H1 (cell line): ENCODE measurements around the gene AMMECR1L. TPM values are rescaled to one million over a fixed set of nuclear protein-coding genes. Genes with fewer than 3 reads are reported as not detected.

ENCODE experiments used
- CTCF ChIA-PET: fragments of 300-600 bp; sonication (Branson Sonifier 250); formaldehyde crosslinking; loops from one replicate; lab custom pipeline; 2021; ENCODE audit not compliant: partially characterized antibody; lab: Charles Lee
- POLR2A ChIA-PET: fragments of 300-600 bp; sonication (Branson Sonifier 250); formaldehyde crosslinking; loops from one replicate; lab custom pipeline; 2021; ENCODE audit warnings: inconsistent platforms; ENCODE audit not compliant: partially characterized antibody; lab: Charles Lee
- DNase-seq, 2 experiments: peaks; one replicate each; pipeline versions ENCODE4 v3.0.0 to v3.0.0-alpha.2; 2010 to 2022; ENCODE audit warnings: low spot score in 2 of 2, low read depth in 1 of 2, mixed read lengths in 1 of 2
- FAIRE-seq: peaks from 2 replicates; lab custom pipeline; 2011; peaks lifted over from hg19 to GRCh38; lab: Jason Lieb, UNC
- H2AFZ ChIP-seq: 2 replicates; pipeline ENCODE4 v1.8.1; 2012; ENCODE audit warnings: low read length, inconsistent platforms
- H2AK5ac ChIP-seq: 2 replicates; pipeline ENCODE4 v1.6.1; 2013; ENCODE audit warnings: low read depth, low read length
- H2BK120ac ChIP-seq: replicated peaks from 2 replicates; pipeline ENCODE3; 2013; ENCODE audit warnings: low read depth, low read length, inconsistent platforms
- H2BK12ac ChIP-seq: 2 replicates; pipeline ENCODE4 v1.6.1; 2013; ENCODE audit warnings: low read depth, low read length
- H2BK15ac ChIP-seq: 2 replicates; pipeline ENCODE4 v1.6.1; 2013; ENCODE audit warnings: low read length
- H2BK20ac ChIP-seq: 2 replicates; pipeline ENCODE4 v1.6.1; 2013; ENCODE audit warnings: low read length
- H2BK5ac ChIP-seq: 2 replicates; pipeline ENCODE4 v1.6.1; 2013; ENCODE audit warnings: low read depth, low read length
- H3K14ac ChIP-seq: 2 replicates; pipeline ENCODE4 v1.6.1; 2013; ENCODE audit warnings: inconsistent platforms; ENCODE audit not compliant: insufficient read length
- H3K18ac ChIP-seq: 2 replicates; pipeline ENCODE4 v1.6.1; 2013; ENCODE audit warnings: low read length; ENCODE audit errors: extremely low read depth
- H3K23ac ChIP-seq: 2 replicates; pipeline ENCODE4 v1.6.1; 2013; ENCODE audit warnings: inconsistent platforms; ENCODE audit not compliant: insufficient read length
- H3K23me2 ChIP-seq: 2 replicates; pipeline ENCODE4 v1.6.1; 2013; ENCODE audit warnings: low read depth, low read length
- H3K27ac ChIP-seq: 2 replicates; pipeline ENCODE4 v1.6.1; 2011; ENCODE audit warnings: low read depth, low read length, inconsistent platforms
- H3K27me3 ChIP-seq, 4 experiments: replicated peaks in 1 of 4; 1 replicate in 1 of 4; 2 replicates in 3 of 4; pipeline versions ENCODE4 v1.6.1 to v1.8.1; 2011 to 2013; ENCODE audit warnings: low read length in 3 of 4, mild to moderate bottlenecking in 3 of 4, inconsistent platforms in 2 of 4, mixed read lengths in 2 of 4, moderate library complexity in 1 of 4; ENCODE audit not compliant: control insufficient read depth in 3 of 4, insufficient read depth in 3 of 4; ENCODE audit errors: extremely low read depth in 1 of 4
- H3K36me3 ChIP-seq, 4 experiments: 2 replicates each; pipeline versions ENCODE4 v1.6.1 to v1.8.1; 2011 to 2013; ENCODE audit warnings: mild to moderate bottlenecking in 4 of 4, low read length in 3 of 4, moderate library complexity in 2 of 4, control low read depth in 1 of 4, inconsistent platforms in 1 of 4; ENCODE audit not compliant: insufficient read depth in 4 of 4, control insufficient read depth in 2 of 4
- H3K4ac ChIP-seq: replicated peaks from 2 replicates; pipeline ENCODE3; 2013; ENCODE audit warnings: low read length, low read depth, mixed read lengths, inconsistent platforms; ENCODE audit not compliant: insufficient read length
- H3K4me1 ChIP-seq, 4 experiments: replicated peaks in 1 of 4; 1 replicate in 1 of 4; 2 replicates in 3 of 4; pipeline versions ENCODE4 v1.6.1 to v1.8.1; 2011 to 2013; ENCODE audit warnings: low read length in 3 of 4, inconsistent platforms in 2 of 4, mixed read lengths in 1 of 4; ENCODE audit not compliant: insufficient read depth in 4 of 4, control insufficient read depth in 3 of 4
- H3K4me2 ChIP-seq, 2 experiments: 2 replicates each; pipeline versions ENCODE4 v1.6.1 to v1.8.1; 2011 to 2013; ENCODE audit warnings: low read depth in 2 of 2, low read length in 2 of 2, control low read depth in 1 of 2, inconsistent platforms in 1 of 2, mild to moderate bottlenecking in 1 of 2; ENCODE audit not compliant: insufficient read depth in 1 of 2
- H3K4me3 ChIP-seq, 4 experiments: fragments of 200-600, 300-600 bp in 1 of 4; sonication (generic), shearing (Covaris generic), sonication (Bioruptor Twin) in 1 of 4; 2 replicates each; pipeline versions ENCODE4 v1.5.1 to v1.8.1; 2011 to 2016; ENCODE audit warnings: low read length in 4 of 4, low read depth in 3 of 4, control low read depth in 2 of 4, inconsistent platforms in 2 of 4, mild to moderate bottlenecking in 2 of 4, mixed read lengths in 1 of 4, moderate library complexity in 1 of 4; ENCODE audit not compliant: insufficient read depth in 2 of 4; ENCODE audit errors: extremely low read depth in 1 of 4
- H3K56ac ChIP-seq: replicated peaks from 2 replicates; pipeline ENCODE3; 2013; ENCODE audit warnings: low read depth, mild to moderate bottlenecking, mixed read lengths, low read length, inconsistent platforms; ENCODE audit not compliant: insufficient read length
- H3K79me1 ChIP-seq: 2 replicates; pipeline ENCODE4 v1.6.1; 2013; ENCODE audit warnings: low read depth, low read length, control low read depth
- H3K79me2 ChIP-seq, 2 experiments: 2 replicates each; pipeline versions ENCODE4 v1.6.1 to v1.8.1; 2012 to 2013; ENCODE audit warnings: low read length in 2 of 2, mild to moderate bottlenecking in 2 of 2, inconsistent platforms in 1 of 2; ENCODE audit not compliant: insufficient read depth in 2 of 2, control insufficient read depth in 1 of 2
- H3K9ac ChIP-seq, 4 experiments: replicated peaks in 1 of 4; 1 replicate in 1 of 4; 2 replicates in 3 of 4; pipeline versions ENCODE4 v1.6.1 to v1.8.1; 2011 to 2013; ENCODE audit warnings: low read depth in 3 of 4, low read length in 3 of 4, control low read depth in 2 of 4, mild to moderate bottlenecking in 2 of 4, moderate library complexity in 2 of 4, inconsistent platforms in 1 of 4; ENCODE audit errors: extremely low read depth in 1 of 4
- H3K9me3 ChIP-seq, 2 experiments: 2 replicates each; pipeline versions ENCODE4 v1.6.1 to v1.8.1; 2012 to 2013; ENCODE audit warnings: mild to moderate bottlenecking in 2 of 2, moderate library complexity in 2 of 2, control low read depth in 1 of 2, inconsistent platforms in 1 of 2, low read depth in 1 of 2, low read length in 1 of 2, mixed read lengths in 1 of 2; ENCODE audit not compliant: insufficient read depth in 2 of 2
- H4K20me1 ChIP-seq, 2 experiments: replicated peaks in 1 of 2; 2 replicates each; pipeline versions ENCODE3 to v1.8.1; 2011 to 2013; ENCODE audit warnings: inconsistent platforms in 2 of 2, low read length in 2 of 2, mild to moderate bottlenecking in 1 of 2; ENCODE audit not compliant: insufficient read depth in 2 of 2, control insufficient read depth in 1 of 2
- H4K5ac ChIP-seq: 2 replicates; pipeline ENCODE4 v1.6.1; 2013; ENCODE audit warnings: low read length, low read depth, mixed read lengths, inconsistent platforms; ENCODE audit not compliant: insufficient read length
- H4K8ac ChIP-seq: 2 replicates; pipeline ENCODE4 v1.8.0; 2013; ENCODE audit warnings: mild to moderate bottlenecking, moderate library complexity, low read length, inconsistent platforms; ENCODE audit not compliant: insufficient read depth; ENCODE audit errors: extremely low read depth
- H4K91ac ChIP-seq: replicated peaks from 2 replicates; pipeline ENCODE3; 2013; ENCODE audit warnings: low read length, mixed read lengths, inconsistent platforms; ENCODE audit not compliant: insufficient read length
- ASH2L ChIP-seq: fragments of 200-600, 300-600 bp; sonication (generic); IDR thresholded peaks from one replicate; pipeline ENCODE4 v1.7.1; 2017; ENCODE audit warnings: low read length
- WGBS, 2 experiments: shearing (Covaris generic) in 1 of 2; methylation state at CpG; one replicate each; pipeline versions ENCODE4 v1.1.6 to v1.1.7; 2013 to 2015; ENCODE audit warnings: low lambda C conversion rate in 2 of 2, mixed read lengths in 2 of 2, inconsistent platforms in 1 of 2, low coverage in 1 of 2, missing lambda C conversion rate in 1 of 2; ENCODE audit not compliant: insufficient replicate concordance in 2 of 2, insufficient coverage in 1 of 2, insufficient read length in 1 of 2; ENCODE audit errors: extremely low coverage in 1 of 2, missing lambda C conversion rate in 1 of 2; 5-methylcytosine and 5-hydroxymethylcytosine counted together
- polyA plus RNA-seq, 7 experiments: library from polyadenylated mRNA; depleted of rRNA in 3 of 7; stranded (reverse) in 5 of 7; unstranded in 2 of 7; fragments of >200 nt in 5 of 7; fragments of 200-250 nt in 2 of 7; gene quantifications; 1 replicate in 5 of 7; 2 replicates in 1 of 7; 4 replicates in 1 of 7; pipeline versions ENCODE4 v1.2.1 to v1.2.3, GENCODE V29; 2011 to 2013; ENCODE audit warnings: missing spikeins in 2 of 7, mixed read lengths in 2 of 7
- total RNA-seq: library from RNA; stranded (reverse); fragmentation: NEBNext Ultra II Directional; extraction: Animal tissue kit (Norgen Biotek cat#: 25700); gene quantifications from 2 replicates; pipeline ENCODE4 v1.2.1, GENCODE V29; 2021

The AMMECR1L gene
- total and polyA plus RNA-seq, 2 of the 8 experiments (the other 6 are each of a cell fraction or from before 2014, with no cell fraction given): 10.1 to 18.8 TPM

GRCh38 chr2:127887776-127888130, 2.0 kb upstream of the AMMECR1L start:
- Histone ChIP-seq H2BK120ac (no peak overlapping the region), H2BK5ac (no peak overlapping the region), H4K20me1 (no peaks in the 10 kb centered on the region), H3K79me1 (peaks cover 2% of the 10 kb centered on the region; the same call in 1 of the 2 replicates), H3K27me3 (no peaks in the 10 kb centered on the region), H3K9ac (no peak overlapping the region), H3K56ac (no peak overlapping the region), H4K8ac (no peak overlapping the region), H3K23me2 (no peaks in the 10 kb centered on the region; the same call in 1 of the 2 replicates), H3K9me3 (no peaks in the 10 kb centered on the region), H3K4me3 (0 out of 8 replicates have a peak overlapping the region, but pooled peaks of 1 of the 4 experiments have one; percentile 64), H2BK12ac (no peak overlapping the region), H2AK5ac (no peak overlapping the region), H2BK15ac (no peak overlapping the region), H3K4me1 (peaks cover 0 to 4% (median 2%) of the 10 kb centered on the region in 4 experiments; a peak in 5 of 7 replicates), H3K79me2 (peaks cover 5 to 26% of the 10 kb centered on the region in 2 experiments; a peak in 3 of 4 replicates), H2AFZ (no peak overlapping the region), H2BK20ac (no peak overlapping the region), H3K23ac (no peak overlapping the region), H3K27ac (no peak overlapping the region), H4K5ac (no peak overlapping the region), H3K4me2 (peak overlapping the region in 1 of 2 experiments; percentile 75; a peak in 1 of 4 replicates), H3K18ac (no peak overlapping the region), H4K91ac (no peak overlapping the region), H3K4ac (no peak overlapping the region), H3K36me3 (peaks cover 0 to 8% (median 0%) of the 10 kb centered on the region in 4 experiments; a peak in 1 of 8 replicates), H3K14ac (no peak overlapping the region)
- DNase-seq: no peak
- TF ChIP-seq ASH2L: no peak
- ChIA-PET POLR2A (interaction anchor here (0.6 kb wide), 1 partner anchor 755 kb away, joined by 3 read pairs; no protein-coding TSS in a partner anchor), CTCF (interaction anchor here (0.9 to 1.0 kb wide), 2 partner anchors 18 to 35 kb away, joined by 3 read pairs; no protein-coding TSS in a partner anchor)
- no peak for FAIRE-seq
- WGBS, 2 experiments: 95% methylated on average over 1 of the region's 1 CpG; no CpG with 5 or more reads in 1 of the 2 experiments
